Measurements from ENCODE around the gene RAB3B.
"Not testable (repeated sequence)": the region's sequence is repeated elsewhere in the genome, so short reads cannot be mapped to it uniquely, and the experiment has no call there.

Gene RAB3B

DNA sequence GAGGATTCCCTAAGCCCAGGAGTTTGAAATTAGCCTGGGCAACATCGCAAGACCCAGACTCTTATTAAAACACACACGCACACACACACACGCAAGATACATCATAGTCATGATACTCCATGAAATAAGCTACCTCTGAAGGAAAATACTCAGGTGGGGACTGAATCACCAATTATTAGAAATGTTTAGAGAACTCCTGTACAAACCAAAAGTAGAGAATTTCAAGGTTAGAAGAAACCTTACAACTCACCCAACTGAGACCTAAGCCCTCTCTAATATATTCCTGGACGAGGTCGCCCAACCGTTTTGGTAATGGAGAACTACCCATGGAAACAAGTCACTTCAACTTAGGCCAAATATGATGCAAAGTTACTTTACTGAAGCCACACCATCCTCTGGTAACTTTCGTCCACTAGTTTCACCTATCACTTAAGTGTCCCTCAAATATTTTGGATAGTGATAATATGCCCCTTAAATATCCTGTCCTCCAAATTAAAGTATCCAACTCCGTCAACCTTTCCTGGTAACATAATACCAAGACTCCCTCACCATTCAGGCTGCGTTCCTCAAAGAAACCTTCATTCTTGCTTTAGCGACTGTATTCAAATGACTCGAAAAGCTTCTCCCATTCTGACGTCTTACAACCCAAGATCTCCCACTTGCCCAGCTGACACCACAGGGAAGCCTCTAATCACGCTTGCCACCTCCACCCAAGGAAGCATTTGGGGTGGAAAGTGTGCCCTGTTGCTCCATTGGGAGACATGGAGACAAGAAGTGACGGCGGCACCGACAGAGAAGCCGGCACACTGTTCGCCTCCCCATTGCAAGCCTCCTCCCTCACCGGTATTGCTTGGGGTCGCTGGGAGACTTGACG is 112.8 kb downstream of the RAB3B start:
- no peaks in the 10 kb centered on the region for H3K27me3 ChIP-seq (ENCODE audit: insufficient read depth, low read depth, severe bottlenecking)
- peak overlapping the region; percentile 62 for H3K4me3 ChIP-seq (ENCODE audit: low read depth, low read length)
- peak overlapping the region; percentile 90 for H3K27ac ChIP-seq
- peaks cover 14% of the 10 kb centered on the region for H3K36me3 ChIP-seq
- TF ChIP-seq, protein P1, sequence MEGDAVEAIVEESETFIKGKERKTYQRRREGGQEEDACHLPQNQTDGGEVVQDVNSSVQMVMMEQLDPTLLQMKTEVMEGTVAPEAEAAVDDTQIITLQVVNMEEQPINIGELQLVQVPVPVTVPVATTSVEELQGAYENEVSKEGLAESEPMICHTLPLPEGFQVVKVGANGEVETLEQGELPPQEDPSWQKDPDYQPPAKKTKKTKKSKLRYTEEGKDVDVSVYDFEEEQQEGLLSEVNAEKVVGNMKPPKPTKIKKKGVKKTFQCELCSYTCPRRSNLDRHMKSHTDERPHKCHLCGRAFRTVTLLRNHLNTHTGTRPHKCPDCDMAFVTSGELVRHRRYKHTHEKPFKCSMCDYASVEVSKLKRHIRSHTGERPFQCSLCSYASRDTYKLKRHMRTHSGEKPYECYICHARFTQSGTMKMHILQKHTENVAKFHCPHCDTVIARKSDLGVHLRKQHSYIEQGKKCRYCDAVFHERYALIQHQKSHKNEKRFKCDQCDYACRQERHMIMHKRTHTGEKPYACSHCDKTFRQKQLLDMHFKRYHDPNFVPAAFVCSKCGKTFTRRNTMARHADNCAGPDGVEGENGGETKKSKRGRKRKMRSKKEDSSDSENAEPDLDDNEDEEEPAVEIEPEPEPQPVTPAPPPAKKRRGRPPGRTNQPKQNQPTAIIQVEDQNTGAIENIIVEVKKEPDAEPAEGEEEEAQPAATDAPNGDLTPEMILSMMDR (IDR thresholded peaks at IDR 0.05; ENCODE audit: low read depth, low read length): no peak
- no peaks in the 10 kb centered on the region for H3K9me3 ChIP-seq (ENCODE audit: severe bottlenecking)
- DNase-seq: no peak

DNA sequence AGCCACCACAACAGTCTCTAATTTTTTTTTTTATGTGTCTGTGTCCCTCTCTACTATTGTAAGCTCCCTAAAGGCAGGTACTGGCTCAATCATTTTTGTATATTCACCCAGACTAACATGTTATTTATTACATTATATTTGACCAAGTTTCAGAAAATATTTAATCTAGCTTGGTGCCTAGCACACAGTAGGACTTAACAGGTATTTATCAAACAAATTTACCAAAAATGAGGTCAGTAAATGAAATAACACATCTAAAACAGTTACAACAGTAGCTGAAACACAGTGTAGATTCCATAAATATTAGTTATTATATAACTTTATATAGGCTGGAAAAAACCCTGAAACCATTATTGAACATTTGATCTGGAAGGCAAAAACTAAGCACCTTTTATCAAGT is 114.7 kb downstream of the RAB3B start:
- DNase-seq: no peak
- peaks cover 14% of the 10 kb centered on the region for H3K36me3 ChIP-seq
- no peaks in the 10 kb centered on the region for H3K27me3 ChIP-seq (ENCODE audit: insufficient read depth, low read depth, severe bottlenecking)
- no peak overlapping the region for H3K4me3 ChIP-seq (ENCODE audit: low read depth, low read length)
- no peaks in the 10 kb centered on the region for H3K9me3 ChIP-seq (ENCODE audit: severe bottlenecking)
- no peak overlapping the region for H3K27ac ChIP-seq
- TF ChIP-seq, protein P1 (IDR thresholded peaks at IDR 0.05; ENCODE audit: low read depth, low read length): no peak

DNA sequence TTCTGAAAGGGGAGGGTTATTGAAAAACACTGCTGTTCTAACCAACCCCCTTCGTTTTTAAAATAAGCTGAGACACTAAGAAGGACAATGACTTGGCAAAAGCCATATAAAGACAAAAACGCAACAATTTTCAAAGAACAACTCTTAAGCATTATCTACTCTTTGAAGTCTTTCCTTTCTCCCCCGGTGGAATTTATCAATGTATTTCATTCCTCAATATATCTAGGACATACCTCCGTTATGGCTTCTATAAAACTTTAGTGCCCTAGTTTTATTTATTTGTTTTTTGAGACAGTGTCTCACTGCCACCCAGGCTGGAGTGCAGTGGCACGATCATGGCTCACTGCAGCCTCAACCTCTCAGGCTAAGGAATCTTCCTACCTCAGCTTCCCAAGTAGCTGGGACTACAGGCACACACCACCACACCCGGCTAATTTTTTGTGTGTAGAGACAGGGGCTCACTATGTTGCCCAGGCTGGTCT is 115.2 kb downstream of the RAB3B start:
- Histone ChIP-seq H3K9me3 (ENCODE audit: severe bottlenecking) (no peaks in the 10 kb centered on the region), H3K27me3 (ENCODE audit: insufficient read depth, low read depth, severe bottlenecking) (no peaks in the 10 kb centered on the region), H3K4me3 (ENCODE audit: low read depth, low read length) (no peak overlapping the region), H3K27ac (no peak overlapping the region), H3K36me3 (peaks cover 14% of the 10 kb centered on the region)
- TF ChIP-seq, protein P1 (IDR thresholded peaks at IDR 0.05; ENCODE audit: low read depth, low read length): no peak
- no peak for DNase-seq

DNA sequence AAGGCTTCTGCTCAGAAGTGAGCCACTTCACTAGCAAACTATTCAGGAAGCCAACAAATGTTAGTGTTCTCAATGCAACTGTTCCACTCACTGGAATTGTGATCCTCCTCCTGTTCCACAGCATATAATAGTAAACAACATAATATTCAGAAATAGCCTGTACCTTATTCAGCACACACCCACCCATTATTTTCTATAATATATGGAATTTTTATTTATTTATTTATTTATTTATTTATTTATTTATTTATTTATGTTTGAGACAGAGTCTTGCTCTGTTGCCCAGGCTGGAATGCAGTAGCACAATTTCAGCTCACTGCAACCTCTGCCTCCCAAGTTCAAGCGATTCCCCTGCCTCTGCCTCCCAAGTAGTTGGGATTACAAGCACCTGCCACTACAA is 117.2 kb downstream of the RAB3B start:
- DNase-seq; H3K9me3 ChIP-seq (ENCODE audit: severe bottlenecking); H3K27me3 ChIP-seq (ENCODE audit: insufficient read depth, low read depth, severe bottlenecking); H3K27ac ChIP-seq; H3K4me3 ChIP-seq (ENCODE audit: low read depth, low read length): not testable (repeated sequence)
- H3K36me3 ChIP-seq: peaks cover 14% of the 10 kb centered on the region

DNA sequence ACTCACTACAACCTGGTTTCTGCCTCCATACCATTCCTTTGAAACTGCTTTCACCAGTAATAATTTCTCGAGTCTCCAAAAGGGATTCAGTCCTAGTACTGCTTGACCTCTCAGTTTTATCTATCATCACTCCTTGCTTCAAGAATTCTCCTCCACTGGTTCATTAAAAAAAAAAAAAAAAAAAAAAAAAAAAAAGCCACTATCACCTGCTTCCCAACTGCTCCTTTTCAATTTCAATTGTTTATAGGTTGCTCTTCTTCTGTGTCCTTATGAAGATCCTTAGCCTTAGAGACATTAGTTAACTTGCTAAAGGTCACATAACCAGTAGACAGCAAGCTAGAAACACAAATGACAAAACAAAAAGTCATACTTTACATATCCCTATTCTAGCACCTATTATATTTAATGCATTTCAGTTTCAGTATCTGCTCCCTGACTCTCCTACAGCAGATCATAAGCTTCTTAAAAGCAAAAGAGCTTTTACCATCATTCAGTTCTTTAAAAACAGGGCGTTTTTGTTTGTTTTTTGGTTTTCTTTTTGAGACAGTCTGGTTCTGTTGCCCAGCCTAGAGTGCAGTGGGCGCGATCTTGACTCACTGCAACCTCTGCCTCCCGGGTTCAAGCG is 119.0 kb downstream of the RAB3B start:
- TF ChIP-seq, protein P1 (IDR thresholded peaks at IDR 0.05; ENCODE audit: low read depth, low read length): no peak
- H3K27ac ChIP-seq: no peak overlapping the region
- H3K9me3 ChIP-seq (ENCODE audit: severe bottlenecking): no peaks in the 10 kb centered on the region
- H3K36me3 ChIP-seq: peaks cover 14% of the 10 kb centered on the region
- H3K4me3 ChIP-seq (ENCODE audit: low read depth, low read length): no peak overlapping the region
- DNase-seq: no peak
- H3K27me3 ChIP-seq (ENCODE audit: insufficient read depth, low read depth, severe bottlenecking): no peaks in the 10 kb centered on the region

DNA sequence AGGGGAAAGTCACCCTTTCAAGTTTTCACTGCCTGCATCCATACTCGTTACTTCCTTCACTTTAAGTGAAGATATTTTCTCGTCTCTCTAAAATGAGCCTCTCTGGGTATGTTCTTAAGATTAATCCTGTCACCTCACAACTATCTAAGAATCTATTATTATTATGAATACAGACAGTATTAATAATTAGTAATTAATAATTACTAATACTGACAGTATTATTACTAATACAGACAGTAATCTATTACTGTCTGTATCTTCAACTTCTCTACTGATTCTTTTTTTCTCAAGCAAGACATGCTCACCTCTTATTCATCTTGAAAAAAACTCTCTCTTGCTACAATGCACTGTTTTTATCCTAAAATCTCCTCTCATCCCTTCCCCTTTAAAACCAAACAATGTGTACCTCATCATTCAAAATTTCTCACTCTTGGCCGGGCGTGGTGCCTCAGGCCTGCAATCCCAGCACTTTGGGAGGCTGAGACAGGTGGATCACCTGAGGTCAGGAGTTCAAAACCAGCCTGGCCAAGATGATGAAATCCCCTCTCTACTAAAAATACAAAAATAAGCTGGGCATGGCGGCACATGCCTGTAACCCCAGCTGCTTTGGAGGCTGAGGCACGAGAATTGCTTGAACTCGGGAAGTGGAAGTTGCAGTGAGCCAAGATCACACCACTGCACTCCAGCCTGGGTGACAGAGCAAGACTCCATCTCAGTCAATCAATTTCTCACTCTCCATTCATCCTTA is 119.7 kb downstream of the RAB3B start:
- H3K4me3 ChIP-seq (ENCODE audit: low read depth, low read length): no peak overlapping the region
- no peak for DNase-seq
- H3K36me3 ChIP-seq: peaks cover 14% of the 10 kb centered on the region
- TF ChIP-seq, protein P1 (IDR thresholded peaks at IDR 0.05; ENCODE audit: low read depth, low read length): no peak
- H3K27ac ChIP-seq: no peak overlapping the region
- no peaks in the 10 kb centered on the region for H3K27me3 ChIP-seq (ENCODE audit: insufficient read depth, low read depth, severe bottlenecking)
- H3K9me3 ChIP-seq (ENCODE audit: severe bottlenecking): no peaks in the 10 kb centered on the region
